A673 (cell line): ENCODE results near the gene PAPOLB.

ENCODE experiments used
- EZH2 ChIP-seq: fragments of 200-600 bp; sonication (generic); IDR thresholded peaks from 2 replicates; pipeline ENCODE4 v1.6.1; 2017; ENCODE audit warnings: borderline replicate concordance, low read depth, mild to moderate bottlenecking, mixed read lengths, antibody characterized with exemption, low read length; ENCODE audit not compliant: poor library complexity, severe bottlenecking
- TF ChIP-seq, protein P1 (sequence below): fragments of 300-800, 200-600 bp; sonication (generic); conservative IDR thresholded peaks from 2 replicates; pipeline ENCODE4 v1.5.1; 2017; ENCODE audit warnings: low read depth, mild to moderate bottlenecking, antibody characterized with exemption, low read length, moderate library complexity, mixed read lengths

DNA sequence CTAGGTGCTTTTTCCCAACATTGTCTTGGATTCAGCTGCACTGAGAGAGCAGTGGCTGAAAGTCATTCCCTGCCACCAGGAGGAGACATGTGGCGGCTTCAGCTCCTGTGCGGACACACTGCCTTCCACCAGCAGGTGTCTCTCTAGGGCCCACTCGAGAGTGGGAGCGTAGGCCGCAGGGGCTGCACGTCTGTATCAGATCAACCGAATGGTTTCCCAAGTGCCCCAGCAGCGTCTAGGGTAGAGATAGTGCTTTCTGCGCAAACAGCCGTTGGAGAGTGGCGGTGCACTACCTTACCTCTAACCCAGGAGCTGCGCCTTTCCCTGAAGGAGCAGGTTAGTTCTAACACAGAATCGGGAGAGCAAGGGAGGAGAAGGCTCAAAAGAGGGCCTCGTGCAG lies 31.7 kb downstream of the PAPOLB start:
- TF ChIP-seq, protein P1, sequence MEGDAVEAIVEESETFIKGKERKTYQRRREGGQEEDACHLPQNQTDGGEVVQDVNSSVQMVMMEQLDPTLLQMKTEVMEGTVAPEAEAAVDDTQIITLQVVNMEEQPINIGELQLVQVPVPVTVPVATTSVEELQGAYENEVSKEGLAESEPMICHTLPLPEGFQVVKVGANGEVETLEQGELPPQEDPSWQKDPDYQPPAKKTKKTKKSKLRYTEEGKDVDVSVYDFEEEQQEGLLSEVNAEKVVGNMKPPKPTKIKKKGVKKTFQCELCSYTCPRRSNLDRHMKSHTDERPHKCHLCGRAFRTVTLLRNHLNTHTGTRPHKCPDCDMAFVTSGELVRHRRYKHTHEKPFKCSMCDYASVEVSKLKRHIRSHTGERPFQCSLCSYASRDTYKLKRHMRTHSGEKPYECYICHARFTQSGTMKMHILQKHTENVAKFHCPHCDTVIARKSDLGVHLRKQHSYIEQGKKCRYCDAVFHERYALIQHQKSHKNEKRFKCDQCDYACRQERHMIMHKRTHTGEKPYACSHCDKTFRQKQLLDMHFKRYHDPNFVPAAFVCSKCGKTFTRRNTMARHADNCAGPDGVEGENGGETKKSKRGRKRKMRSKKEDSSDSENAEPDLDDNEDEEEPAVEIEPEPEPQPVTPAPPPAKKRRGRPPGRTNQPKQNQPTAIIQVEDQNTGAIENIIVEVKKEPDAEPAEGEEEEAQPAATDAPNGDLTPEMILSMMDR: peak; percentile 99
- no peak for TF ChIP-seq EZH2
